CD4-positive, alpha-beta T cell treated with Interferon gamma for 1 hour (primary cell): ENCODE results near the gene RXRB.

Experiments
- DNase-seq: peaks from one replicate; pipeline ENCODE4 v3.0.0-alpha.2; 2020

Gene RXRB

GRCh38 chr6:33174784-33175183, 25.7 kb downstream of the RXRB start:
- DNase-seq: no peak

- DNase-seq: no peak
Observed at GRCh38 chr6:33173535-33174180, 26.8 kb downstream of the RXRB start.

GRCh38 chr6:33172688-33173534, 27.6 kb downstream of the RXRB start:
- DNase-seq: no peak

GRCh38 chr6:33171880-33172687, 28.4 kb downstream of the RXRB start:
- no peak for DNase-seq

GRCh38 chr6:33171016-33171879, 29.2 kb downstream of the RXRB start:
- no peak for DNase-seq

GRCh38 chr6:33170176-33171015, 30.1 kb downstream of the RXRB start:
- no peak for DNase-seq

GRCh38 chr6:33169291-33170175, 30.9 kb downstream of the RXRB start:
- no peak for DNase-seq

- no peak for DNase-seq
Observed at GRCh38 chr6:33168639-33169038, 31.8 kb downstream of the RXRB start.

- no peak for DNase-seq
Observed at GRCh38 chr6:33168284-33168601, 32.2 kb downstream of the RXRB start.

GRCh38 chr6:33167374-33168283, 32.8 kb downstream of the RXRB start:
- DNase-seq: no peak

GRCh38 chr6:33166811-33167210, 33.7 kb downstream of the RXRB start:
- no peak for DNase-seq

- no peak for DNase-seq
Observed at GRCh38 chr6:33166363-33166762, 34.1 kb downstream of the RXRB start.

- DNase-seq: no peak
Observed at GRCh38 chr6:33165581-33166258, 34.7 kb downstream of the RXRB start.

- no peak for DNase-seq
Observed at GRCh38 chr6:33164665-33165373, 35.6 kb downstream of the RXRB start.

GRCh38 chr6:33164176-33164575, 36.3 kb downstream of the RXRB start:
- no peak for DNase-seq

GRCh38 chr6:33163540-33163939, 36.9 kb downstream of the RXRB start:
- DNase-seq: no peak

GRCh38 chr6:33161354-33162331, 38.8 kb downstream of the RXRB start:
- DNase-seq: peak; percentile 79
